Measurements from ENCODE around the gene ABL2.

DNA sequence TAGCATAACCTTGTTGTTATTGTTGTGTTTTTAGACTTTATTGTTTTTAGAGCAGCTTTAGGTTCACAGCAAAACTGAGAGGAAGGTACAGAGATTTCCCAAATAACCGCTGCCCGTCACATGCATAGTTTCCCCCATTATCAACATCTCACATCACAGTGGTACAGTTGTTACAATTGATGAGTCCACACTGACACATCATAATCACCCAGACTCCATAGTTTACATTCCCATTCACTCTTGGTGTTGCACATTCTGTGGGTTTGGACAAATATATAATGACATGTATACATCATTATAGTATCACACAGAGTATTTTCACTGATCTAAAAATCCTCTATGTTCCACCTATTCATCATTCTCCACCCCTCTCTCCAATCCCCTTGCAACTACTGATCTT is 173.5 kb downstream of the ABL2 start:
- TF ChIP-seq, protein P1, sequence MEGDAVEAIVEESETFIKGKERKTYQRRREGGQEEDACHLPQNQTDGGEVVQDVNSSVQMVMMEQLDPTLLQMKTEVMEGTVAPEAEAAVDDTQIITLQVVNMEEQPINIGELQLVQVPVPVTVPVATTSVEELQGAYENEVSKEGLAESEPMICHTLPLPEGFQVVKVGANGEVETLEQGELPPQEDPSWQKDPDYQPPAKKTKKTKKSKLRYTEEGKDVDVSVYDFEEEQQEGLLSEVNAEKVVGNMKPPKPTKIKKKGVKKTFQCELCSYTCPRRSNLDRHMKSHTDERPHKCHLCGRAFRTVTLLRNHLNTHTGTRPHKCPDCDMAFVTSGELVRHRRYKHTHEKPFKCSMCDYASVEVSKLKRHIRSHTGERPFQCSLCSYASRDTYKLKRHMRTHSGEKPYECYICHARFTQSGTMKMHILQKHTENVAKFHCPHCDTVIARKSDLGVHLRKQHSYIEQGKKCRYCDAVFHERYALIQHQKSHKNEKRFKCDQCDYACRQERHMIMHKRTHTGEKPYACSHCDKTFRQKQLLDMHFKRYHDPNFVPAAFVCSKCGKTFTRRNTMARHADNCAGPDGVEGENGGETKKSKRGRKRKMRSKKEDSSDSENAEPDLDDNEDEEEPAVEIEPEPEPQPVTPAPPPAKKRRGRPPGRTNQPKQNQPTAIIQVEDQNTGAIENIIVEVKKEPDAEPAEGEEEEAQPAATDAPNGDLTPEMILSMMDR (IDR thresholded peaks at IDR 0.05 in 4 of 5, conservative IDR thresholded peaks at IDR 0.05 in 1 of 5), result no peak
- no peak for TF ChIP-seq POLR2A (IDR thresholded peaks at IDR 0.05)
